Upper lobe of left lung (tissue), 4 donors: ENCODE measurements around the gene MAP1B.

Source experiments
- EP300 ChIP-seq, 4 donors: sonication (generic); formaldehyde crosslinking; IDR thresholded peaks; one replicate each; pipeline ENCODE4 v1.5.1; 2017; ENCODE audit warnings: antibody characterized with exemption in 4 of 4, control low read depth in 2 of 4
- POLR2A ChIP-seq, 4 donors: fragments of 450-650 bp; IDR thresholded peaks; one replicate each; pipeline ENCODE4 v1.5.1; 2016 to 2017; ENCODE audit warnings: antibody characterized with exemption in 4 of 4, mild to moderate bottlenecking in 2 of 4
- POLR2AphosphoS5 ChIP-seq, 2 donors: sonication (generic); formaldehyde crosslinking; IDR thresholded peaks; one replicate each; pipeline ENCODE4 v1.5.1; 2017; ENCODE audit warnings: antibody characterized with exemption in 2 of 2
- TF ChIP-seq, protein P1 (sequence below), 6 experiments: fragments of 450-650 bp in 4 of 6; fragments of 200-600 bp in 2 of 6; sonication (generic) in 2 of 6; IDR thresholded peaks; one replicate each; pipeline ENCODE4 v1.5.1; 2016 to 2019; ENCODE audit warnings: antibody characterized with exemption in 6 of 6

- TF ChIP-seq, protein P1, sequence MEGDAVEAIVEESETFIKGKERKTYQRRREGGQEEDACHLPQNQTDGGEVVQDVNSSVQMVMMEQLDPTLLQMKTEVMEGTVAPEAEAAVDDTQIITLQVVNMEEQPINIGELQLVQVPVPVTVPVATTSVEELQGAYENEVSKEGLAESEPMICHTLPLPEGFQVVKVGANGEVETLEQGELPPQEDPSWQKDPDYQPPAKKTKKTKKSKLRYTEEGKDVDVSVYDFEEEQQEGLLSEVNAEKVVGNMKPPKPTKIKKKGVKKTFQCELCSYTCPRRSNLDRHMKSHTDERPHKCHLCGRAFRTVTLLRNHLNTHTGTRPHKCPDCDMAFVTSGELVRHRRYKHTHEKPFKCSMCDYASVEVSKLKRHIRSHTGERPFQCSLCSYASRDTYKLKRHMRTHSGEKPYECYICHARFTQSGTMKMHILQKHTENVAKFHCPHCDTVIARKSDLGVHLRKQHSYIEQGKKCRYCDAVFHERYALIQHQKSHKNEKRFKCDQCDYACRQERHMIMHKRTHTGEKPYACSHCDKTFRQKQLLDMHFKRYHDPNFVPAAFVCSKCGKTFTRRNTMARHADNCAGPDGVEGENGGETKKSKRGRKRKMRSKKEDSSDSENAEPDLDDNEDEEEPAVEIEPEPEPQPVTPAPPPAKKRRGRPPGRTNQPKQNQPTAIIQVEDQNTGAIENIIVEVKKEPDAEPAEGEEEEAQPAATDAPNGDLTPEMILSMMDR (IDR thresholded peaks at IDR 0.05), result no peak
- no peak for TF ChIP-seq EP300 (IDR thresholded peaks at IDR 0.05)
- TF ChIP-seq POLR2A (IDR thresholded peaks at IDR 0.05), result no peak
- no peak for TF ChIP-seq POLR2AphosphoS5 (IDR thresholded peaks at IDR 0.05)
Measured at GRCh38 chr5:72066705-72067107, 40.6 kb upstream of the MAP1B start.
